ENCODE measurements around the gene PHF10.
"Not testable (repeated sequence)": the region's sequence is repeated elsewhere in the genome, so short reads cannot be mapped to it uniquely, and the experiment has no call there.

Gene PHF10

GRCh38 chr6:169724494-169725124, at the start of gene PHF10:
Gene PHF10 (minus strand): TSS chr6:169724500. CDS start chr6:169723931, 569 bp downstream.
- no peak for DNase-seq

GRCh38 chr6:169766921-169767736, 42.8 kb upstream of the PHF10 start:
- no peak for DNase-seq

- DNase-seq = no peak
These were observed 41.9 kb upstream of the PHF10 start for GRCh38 chr6:169766232-169766631.

- DNase-seq = not testable (repeated sequence)
These were observed 41.5 kb upstream of the PHF10 start for GRCh38 chr6:169765789-169766188.

- no peak for DNase-seq
These were observed 39.6 kb upstream of the PHF10 start for GRCh38 chr6:169763881-169764280.

- DNase-seq = no peak
These were observed 39.0 kb upstream of the PHF10 start for GRCh38 chr6:169763308-169763707.

- no peak for DNase-seq
These were observed 30.9 kb upstream of the PHF10 start for GRCh38 chr6:169755162-169755561.

GRCh38 chr6:169752074-169752623, 27.8 kb upstream of the PHF10 start:
- peak; percentile 48 for DNase-seq

GRCh38 chr6:169751242-169752073, 27.2 kb upstream of the PHF10 start, which contains the start of the genes DYNLT2 and ERMARD:
Gene DYNLT2 (minus strand): TSS chr6:169751572. CDS start chr6:169751458, 114 bp downstream.
Gene ERMARD (plus strand): TSS chr6:169751622. CDS start chr6:169751658, 36 bp downstream.
- peak; percentile 94 for DNase-seq

GRCh38 chr6:169746556-169746955, 22.3 kb upstream of the PHF10 start:
- no peak for DNase-seq

GRCh38 chr6:169745405-169745804, 21.1 kb upstream of the PHF10 start:
- DNase-seq = no peak

- DNase-seq = no peak
These were observed 17.0 kb upstream of the PHF10 start for GRCh38 chr6:169741344-169741743.

- no peak for DNase-seq
These were observed 14.8 kb upstream of the PHF10 start for GRCh38 chr6:169738976-169739529.

- DNase-seq = no peak
These were observed 14.1 kb upstream of the PHF10 start for GRCh38 chr6:169738204-169738975.

GRCh38 chr6:169729961-169730360, 5.7 kb upstream of the PHF10 start:
- DNase-seq = no peak

GRCh38 chr6:169726963-169727362, 2.7 kb upstream of the PHF10 start:
- peak; percentile 10 for DNase-seq

GRCh38 chr6:169726049-169726400, 1.7 kb upstream of the PHF10 start:
- no peak for DNase-seq

GRCh38 chr6:169725125-169726048, 1.1 kb upstream of the PHF10 start:
- no peak for DNase-seq

GRCh38 chr6:169723991-169724493, 258 bp downstream of the PHF10 start:
- peak; percentile 40 for DNase-seq

GRCh38 chr6:169723200-169723909, 945 bp downstream of the PHF10 start:
- peak; percentile 78 for DNase-seq

Measured in OCI-M1 (cell line).